Measurements from ENCODE around the gene TOP2A.
A peak's percentile ranks its signal among the peaks of the same experiment; 100 is the strongest.

TOP2A gene, protein sequence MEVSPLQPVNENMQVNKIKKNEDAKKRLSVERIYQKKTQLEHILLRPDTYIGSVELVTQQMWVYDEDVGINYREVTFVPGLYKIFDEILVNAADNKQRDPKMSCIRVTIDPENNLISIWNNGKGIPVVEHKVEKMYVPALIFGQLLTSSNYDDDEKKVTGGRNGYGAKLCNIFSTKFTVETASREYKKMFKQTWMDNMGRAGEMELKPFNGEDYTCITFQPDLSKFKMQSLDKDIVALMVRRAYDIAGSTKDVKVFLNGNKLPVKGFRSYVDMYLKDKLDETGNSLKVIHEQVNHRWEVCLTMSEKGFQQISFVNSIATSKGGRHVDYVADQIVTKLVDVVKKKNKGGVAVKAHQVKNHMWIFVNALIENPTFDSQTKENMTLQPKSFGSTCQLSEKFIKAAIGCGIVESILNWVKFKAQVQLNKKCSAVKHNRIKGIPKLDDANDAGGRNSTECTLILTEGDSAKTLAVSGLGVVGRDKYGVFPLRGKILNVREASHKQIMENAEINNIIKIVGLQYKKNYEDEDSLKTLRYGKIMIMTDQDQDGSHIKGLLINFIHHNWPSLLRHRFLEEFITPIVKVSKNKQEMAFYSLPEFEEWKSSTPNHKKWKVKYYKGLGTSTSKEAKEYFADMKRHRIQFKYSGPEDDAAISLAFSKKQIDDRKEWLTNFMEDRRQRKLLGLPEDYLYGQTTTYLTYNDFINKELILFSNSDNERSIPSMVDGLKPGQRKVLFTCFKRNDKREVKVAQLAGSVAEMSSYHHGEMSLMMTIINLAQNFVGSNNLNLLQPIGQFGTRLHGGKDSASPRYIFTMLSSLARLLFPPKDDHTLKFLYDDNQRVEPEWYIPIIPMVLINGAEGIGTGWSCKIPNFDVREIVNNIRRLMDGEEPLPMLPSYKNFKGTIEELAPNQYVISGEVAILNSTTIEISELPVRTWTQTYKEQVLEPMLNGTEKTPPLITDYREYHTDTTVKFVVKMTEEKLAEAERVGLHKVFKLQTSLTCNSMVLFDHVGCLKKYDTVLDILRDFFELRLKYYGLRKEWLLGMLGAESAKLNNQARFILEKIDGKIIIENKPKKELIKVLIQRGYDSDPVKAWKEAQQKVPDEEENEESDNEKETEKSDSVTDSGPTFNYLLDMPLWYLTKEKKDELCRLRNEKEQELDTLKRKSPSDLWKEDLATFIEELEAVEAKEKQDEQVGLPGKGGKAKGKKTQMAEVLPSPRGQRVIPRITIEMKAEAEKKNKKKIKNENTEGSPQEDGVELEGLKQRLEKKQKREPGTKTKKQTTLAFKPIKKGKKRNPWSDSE (N-terminal part only)

DNA sequence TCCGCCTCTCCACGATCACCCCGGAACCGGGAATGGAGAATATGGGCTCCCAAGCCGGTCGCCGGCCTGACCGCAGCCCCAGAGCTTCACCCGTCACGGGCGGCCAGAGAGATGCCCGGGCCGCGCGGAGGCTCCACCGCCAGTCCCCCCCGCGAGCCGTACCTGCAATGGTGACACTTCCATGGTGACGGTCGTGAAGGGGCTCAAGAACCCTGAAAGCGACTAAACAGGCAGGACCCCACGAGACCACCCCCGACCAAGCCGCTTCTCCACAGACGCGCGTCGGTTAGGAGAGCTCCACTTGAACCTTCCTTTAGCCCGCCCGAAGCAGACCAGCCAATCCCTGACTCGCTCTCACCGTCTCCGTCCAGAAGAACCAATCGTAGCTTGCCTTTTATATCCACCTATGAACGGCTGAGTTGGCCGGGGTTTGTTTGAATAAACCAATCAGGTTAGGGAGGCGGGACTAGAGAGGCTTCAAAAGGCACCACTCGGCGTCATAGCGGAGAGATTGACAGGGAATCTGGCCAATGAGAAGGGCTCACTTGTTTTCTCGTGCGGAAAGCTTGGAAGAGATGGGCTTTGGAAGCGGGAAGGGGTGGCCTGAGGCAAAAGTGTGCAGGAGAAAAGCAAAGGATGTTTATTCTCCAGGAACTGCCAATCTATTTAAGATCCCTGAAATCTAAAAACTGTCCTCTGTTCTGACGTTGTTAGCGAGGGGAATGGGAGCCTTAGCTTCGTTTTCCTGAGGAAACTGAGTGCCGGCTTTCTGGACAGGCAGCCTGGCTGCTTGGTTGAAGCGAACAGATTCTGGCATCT lies at the start of gene TOP2A:
TSS of gene TOP2A (minus strand) at position 288 of the 819 bp plus-strand sequence. CDS start at position 183, 105 bp downstream.
- peak; percentile 100 for DNase-seq

DNA sequence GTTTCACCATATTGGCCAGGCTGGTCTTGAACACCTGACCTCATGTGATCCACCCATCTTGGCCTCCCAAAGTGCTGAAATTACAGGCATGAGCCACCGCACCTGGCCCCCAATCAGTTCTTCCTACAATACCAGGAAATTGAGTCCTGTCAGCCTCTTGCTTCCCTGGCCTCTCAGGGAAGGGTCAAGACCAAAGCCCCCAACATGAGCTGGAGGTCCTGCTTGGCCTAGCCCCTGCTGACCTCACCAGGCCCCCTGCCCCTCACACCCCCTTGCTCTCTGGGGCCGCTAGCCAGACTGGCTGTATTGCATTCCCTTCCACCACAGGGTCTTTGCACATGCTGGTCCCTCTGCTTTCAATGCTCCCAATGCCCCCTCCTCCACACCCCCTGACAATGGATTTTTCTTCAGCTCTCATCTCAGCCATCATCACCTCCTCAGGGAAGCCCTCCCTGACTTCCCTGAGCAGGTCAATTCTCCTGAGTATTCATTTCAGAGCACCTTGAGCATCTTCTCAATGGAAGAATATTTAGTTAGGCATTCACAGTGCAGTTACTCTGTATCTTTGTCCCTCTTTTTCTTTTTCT lies 49.7 kb upstream of the TOP2A start:
- no peak for DNase-seq

DNA sequence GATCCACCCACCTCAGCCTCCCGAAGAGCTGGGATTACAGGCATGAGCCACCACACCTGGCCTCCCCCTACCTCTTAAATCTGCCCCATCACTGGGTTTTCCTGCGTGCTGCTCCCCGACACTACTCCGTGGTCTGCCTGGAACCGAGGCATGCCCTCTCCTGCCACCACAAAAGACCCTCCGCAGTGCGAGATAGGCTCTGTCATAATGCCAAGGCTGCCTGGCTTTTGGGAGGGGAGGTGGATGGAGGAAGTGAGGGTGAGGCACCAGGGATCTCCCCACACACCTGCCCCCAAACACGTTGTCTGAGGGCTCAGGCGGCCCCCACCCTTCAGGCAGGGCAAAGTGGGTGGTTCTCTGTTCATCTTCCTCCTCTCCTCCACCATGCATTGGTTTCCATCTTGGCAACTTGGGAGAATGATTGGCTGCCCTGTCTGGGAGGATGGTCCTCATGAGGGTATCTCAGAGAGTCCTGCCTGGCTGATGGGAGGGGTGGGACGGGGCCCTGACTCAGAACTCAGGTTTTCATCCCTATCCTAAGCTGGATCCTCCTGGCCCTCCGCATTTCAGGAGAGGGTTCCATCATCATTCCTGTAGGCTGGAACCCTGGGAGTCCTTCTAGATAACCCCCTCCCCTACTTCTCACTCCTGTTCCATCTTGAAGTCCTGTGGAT lies 48.7 kb upstream of the TOP2A start:
- no peak for DNase-seq

DNA sequence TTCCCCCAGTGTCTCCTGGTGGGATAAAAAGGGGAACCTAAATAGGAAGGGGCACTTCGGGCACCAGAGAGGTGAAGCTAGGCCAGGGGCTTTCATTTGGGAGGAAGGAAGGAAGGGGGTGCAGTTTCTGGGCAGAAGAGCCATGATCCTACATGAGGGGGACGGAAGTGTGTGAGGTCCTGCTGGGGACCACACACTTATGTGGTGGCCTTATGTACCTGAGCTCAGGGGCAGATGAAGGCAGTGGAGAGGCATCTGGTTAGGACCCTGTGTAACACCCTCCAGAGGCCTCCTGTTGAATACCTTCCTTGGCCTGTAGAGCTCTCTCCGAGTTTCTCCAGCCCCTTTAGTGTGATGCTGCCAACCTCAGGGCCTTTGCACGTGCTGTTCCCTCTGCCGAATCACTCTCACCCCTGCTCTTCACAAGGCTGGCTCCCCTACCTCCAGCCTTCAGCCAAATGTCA lies 46.7 kb upstream of the TOP2A start:
- no peak for DNase-seq

DNA sequence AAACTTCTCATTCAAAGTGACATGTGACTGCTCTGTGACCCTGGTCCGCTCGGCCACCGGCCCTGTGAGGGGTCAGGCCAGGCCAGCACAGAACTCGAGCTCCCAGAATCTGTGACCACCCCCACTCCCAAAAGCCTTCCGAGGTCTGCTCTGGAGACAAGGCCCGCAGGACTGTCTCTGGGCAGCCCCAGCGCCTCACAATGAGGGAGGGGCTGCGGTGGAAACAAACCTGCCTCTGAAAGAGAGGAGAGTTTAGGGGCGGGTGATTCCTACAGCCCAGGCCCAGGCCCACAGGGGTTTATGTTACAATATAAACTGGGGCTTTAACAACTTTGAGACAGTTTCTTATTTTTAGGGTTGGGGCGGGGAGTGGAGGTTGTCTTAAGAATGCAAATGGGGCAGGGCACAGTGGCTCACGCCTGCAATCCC lies 45.4 kb upstream of the TOP2A start:
- no peak for DNase-seq

DNA sequence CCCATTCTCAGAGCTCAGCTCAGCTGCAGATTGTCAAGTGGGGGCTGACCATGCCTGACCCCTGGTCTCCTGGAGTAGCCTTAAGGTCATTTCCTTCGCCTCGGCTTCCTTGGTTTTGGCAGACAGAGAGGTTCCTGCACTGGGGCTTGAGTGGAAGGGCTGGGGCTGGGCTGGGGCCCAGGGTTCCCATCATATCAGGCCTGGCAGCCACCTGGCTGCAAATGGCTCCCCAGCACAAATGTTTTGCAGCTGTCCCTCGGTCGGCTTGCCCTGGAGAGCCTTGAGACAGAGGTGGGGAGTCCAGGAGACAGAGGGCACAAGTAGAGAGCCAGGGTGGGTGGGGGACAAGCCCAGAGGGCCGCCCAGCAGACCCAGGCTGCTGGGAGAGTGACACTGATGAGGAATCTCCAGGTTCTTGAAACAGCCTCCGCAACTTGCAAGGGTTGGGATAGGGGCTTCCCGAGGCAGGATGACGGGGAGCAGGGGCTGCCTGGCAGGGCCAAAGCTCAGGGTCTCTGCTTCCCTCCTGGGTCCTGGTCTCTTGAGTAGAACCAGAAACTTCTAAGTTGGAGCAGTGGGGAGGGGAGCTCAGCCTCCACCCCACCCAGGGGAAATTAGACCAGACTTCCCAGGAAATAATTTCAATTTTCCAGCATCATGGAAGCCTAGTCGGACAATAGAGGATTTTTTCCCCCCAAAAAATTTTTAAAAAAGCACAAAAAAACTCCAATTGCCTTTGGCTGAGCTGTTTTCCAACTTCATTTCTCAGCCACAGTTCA lies 44.8 kb upstream of the TOP2A start:
- DNase-seq: no peak

DNA sequence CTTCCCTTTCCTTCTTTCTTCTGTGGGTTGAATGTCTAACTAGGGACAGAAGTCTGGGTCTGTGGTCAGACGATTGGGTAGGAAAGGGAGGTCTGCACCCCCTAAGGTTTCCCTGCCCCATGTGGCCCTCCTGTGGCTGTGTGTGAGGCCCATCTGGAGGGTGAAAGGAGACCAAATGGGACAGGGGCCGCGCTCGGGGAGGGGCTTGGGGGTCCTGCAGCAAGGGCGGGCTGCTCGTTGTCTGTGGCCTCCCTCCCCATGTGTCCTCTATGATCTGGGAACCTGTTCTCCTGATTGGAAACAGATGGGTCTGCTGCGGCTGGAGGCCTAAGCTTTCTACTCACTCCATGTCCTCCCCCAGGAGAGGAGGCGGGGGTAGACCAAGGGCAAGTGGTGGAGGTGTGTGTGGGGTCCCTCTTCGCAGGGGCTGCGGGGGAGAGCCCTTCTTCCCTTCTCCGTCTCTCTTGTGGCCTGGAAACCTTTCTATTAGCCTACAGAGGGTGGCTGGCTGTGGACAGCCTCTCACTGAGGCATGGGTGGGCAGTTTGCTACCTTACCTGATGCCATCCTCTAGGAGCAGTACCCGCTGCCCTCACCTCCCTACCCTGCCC lies 44.1 kb upstream of the TOP2A start:
- no peak for DNase-seq

DNA sequence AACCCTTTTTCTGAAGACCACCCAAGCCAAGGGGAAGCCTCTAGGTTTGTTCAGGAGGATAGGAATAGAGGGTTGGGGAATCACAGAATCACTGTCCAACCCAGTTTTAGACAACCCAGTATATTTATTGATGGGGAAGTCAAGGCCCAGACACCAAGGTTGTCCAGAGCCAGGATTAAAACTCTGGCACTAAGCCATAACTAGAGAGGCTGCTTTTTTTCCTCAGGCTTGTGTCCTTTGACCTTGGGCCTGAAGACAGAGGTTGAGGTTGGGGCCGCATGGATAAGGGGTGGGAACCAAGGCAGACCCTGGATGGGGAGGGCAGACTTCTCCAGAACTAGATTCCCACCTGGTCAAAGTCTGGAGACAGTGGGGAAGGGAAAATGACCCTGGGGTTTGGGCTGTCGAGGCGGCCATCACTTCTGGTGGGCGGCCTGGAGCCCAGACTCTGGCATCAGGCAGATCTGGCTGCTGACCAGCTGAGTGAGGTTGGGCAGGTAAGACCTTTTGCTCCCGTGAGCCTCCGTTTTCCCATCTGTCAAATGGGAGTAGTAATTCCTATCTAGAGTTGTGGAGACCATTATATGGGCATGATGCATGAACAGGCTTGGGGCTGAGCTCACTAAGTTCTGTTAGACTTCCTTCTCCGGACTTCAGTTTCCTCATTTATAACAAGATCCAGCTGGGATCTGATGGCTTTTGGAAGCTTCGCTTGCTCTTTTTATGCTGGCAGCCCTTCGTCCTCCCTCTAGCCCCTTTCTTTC lies 43.5 kb upstream of the TOP2A start:
- DNase-seq: no peak

DNA sequence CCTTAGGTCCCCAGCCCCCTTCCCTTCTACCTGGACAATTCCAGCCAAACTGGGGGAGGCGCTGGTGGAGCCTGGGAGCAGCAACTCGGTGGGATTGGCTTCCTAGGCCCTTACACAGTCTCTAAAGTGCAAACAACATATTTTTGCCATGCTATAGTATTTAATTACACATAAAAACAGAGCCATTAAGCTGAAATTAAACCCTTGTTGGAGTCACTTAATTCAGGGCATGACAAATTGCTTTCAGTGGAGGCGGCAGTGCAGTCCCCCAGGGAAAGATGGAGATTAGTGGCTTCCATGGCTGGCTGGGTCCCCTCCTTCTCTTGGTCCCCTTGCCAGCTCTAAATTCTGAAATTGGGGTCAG lies 42.9 kb upstream of the TOP2A start:
- no peak for DNase-seq

DNA sequence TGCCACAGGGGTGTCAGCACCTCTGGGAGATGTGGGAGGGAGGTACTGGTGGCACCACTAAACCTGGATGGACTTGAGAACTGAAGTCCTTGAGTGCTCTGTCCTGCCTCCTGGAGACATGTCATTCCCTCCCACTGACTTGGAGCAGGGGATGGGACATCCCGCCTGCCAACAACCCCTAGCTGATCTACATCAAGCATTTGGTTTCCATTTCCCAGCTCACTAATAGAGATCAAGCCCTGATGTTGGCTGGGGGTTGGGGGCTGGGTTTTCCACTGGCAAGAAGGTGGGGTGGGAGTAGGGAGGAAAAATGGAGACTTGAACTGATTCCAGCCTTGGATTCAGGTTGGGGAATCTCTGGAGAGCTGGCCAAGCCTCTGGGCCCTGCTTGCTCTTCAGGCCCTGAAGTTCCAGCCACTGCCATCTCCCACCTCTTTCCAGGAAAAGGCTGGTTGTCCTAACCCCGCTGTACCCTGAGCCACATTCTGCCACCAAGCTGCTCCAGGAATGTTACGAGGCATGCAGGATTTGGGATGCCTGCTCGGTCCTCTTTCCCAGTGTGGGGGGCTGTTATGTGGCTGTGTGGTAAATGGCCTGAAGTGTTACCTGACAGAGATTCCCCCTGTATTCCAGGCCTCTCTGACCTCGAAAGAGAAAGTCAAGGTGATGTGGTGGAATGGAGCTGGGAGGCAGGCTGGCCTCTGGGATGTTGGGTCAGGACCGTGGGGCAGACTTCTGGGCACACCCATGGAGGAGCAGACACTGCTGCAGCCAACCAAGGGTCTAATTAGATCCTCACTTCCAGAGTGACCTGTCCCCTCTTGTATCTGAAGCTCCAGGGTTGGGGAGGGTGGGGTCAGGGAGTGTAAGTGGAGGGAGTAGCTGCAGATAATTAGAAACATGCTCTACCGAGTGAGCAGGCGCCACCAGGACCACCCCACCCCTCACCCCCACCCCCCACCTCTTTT lies 42.2 kb upstream of the TOP2A start:
- DNase-seq: no peak

DNA sequence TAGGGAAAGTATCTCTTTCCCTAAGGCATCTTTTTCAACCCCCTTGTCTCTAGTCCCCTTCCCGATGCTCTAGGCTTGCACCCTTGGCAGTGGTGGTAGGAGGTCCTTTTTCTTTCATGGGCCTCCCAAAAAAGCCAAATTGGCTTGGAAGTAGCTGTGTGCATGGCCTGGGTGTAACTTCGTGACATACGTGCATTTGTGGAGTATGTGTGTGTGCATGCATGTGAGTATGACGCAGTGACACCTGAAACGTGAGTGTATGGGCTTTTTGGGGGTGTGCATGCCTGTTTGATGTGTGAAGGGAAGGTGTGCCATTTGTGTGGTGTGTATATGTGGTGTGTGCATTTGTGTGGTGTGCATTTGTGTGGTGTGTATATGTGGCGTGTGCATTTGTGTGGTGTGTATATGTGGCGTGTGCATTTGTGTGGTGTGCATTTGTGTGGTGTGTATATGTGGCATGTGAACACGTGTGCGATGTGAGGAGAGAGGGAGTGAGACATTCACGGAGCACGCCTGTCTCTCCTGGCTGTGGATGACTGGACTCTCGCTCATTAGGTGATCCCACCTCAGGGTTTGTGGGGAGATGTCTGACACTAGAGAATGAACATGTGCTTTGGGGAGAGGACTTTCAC lies 41.3 kb upstream of the TOP2A start:
- no peak for DNase-seq

DNA sequence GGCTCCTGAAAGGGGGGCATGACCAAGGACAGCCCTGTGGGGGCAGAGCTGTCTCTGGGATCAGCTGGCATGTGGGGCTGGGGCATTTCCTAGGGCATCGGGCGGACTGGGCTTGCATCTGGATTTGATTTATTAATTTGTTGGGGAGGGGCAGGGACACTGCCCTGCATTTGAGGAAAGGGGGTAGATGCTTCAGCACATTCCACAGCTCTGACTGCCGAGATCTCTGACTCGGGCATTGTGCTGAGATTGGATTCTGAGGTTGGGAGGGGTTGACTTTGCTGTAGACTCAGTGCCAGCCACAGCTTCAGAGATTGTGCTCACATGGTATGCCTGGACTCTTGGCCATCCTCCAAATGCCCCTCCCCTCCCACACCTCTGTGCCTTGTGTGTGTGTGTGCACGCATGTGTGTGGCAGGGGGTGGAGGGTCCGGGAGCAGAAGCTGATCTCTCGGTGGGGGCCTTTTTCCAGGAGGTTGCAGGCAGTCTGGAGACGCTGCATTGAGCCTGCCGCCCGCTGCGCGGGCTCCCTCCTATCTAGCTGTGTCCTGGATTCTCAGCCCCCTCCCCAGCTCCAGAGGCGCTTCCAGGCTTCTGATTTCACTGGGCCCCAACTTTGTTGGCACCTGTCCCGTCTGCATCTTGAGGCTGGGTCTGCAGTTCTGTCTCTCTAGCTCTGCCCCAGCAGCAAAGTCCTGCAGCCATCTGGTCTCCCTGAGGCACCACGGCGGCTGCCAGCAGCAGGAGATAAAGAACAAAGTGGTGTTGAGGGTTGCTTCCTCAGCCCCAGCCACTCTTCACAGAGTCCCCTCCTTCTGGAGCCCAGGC lies 40.5 kb upstream of the TOP2A start:
- DNase-seq: peak; percentile 26

DNA sequence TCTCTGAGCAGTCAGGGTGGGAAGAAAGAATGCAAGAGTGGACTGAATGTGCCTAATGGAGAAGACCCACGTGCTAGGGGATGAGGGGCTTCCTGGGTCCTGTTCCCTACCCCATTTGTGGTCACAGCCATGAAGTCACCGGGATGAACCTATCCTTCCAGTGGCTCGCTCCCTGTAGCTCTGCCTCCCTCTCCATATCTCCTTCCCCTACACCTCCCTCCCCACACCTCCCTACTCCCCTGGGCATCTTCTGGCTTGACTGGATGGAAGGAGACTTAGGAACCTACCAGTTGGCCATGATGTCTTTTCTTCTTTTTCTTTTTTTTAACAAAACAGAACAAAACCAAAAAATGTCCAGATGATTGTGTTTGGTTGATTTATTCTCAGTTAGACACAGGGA lies 39.7 kb upstream of the TOP2A start:
- DNase-seq: no peak

DNA sequence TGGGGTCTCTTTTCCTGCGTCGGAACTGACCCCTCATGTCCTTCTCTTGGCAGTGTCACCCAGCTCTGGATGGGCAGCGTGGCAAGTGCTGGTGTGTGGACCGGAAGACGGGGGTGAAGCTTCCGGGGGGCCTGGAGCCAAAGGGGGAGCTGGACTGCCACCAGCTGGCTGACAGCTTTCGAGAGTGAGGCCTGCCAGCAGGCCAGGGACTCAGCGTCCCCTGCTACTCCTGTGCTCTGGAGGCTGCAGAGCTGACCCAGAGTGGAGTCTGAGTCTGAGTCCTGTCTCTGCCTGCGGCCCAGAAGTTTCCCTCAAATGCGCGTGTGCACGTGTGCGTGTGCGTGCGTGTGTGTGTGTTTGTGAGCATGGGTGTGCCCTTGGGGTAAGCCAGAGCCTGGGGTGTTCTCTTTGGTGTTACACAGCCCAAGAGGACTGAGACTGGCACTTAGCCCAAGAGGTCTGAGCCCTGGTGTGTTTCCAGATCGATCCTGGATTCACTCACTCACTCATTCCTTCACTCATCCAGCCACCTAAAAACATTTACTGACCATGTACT lies 38.8 kb upstream of the TOP2A start:
- DNase-seq: no peak

DNA sequence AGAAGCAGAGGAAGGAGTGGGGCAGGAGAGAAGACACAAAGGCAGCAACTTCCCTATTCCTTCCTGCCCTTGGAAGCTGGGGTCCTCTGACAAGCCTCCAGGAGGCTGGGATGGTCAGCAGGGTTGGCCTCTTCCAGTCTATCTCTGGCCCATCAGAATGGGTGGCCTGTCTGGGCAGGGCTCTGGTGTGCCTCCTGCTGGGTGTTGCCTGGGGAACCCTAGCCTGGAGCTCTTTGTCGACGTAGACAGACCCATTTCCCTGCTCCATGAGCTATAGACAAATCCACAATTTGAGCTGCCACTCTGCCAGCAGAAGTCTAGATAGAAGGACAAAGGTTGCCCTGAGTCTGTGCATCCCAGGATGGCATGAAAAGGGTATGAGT lies 36.9 kb upstream of the TOP2A start:
- no peak for DNase-seq
